ENCODE measurements around the gene COL4A2.

The COL4A2 gene

DNA sequence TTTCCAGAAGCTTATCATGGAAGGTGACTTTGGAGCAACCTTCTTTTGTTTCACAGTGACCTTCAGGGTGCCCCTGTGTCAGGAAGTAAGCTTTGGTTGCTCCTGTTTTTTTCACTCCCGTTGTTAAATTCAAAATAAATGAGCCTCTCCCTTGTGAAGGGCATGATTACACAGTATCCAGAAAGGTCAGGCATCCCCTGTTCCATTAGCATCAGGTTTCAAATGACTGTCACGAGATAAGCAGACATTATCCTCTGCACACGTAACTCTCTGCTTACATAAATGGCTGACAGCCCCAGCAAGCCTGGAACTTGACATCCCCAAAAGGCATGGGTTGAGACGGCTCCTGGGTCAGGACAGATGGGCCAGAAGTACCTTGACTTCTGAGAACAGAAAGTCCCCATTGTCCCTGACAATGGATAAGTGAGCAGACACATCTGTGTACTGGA, 202.4 kb downstream of the COL4A2 start:
- Histone ChIP-seq H3K9me2 (ENCODE audit: low read depth, low read length) (no peaks in the 10 kb centered on the region), H3K27ac (ENCODE audit: low read depth, low read length, poor library complexity, severe bottlenecking) (no peak overlapping the region), H3F3A (ENCODE audit: insufficient read depth, low read length) (no peaks in the 10 kb centered on the region), H2AFZ (ENCODE audit: low read length) (no peak overlapping the region), H3K9me3 (ENCODE audit: low read length) (no peaks in the 10 kb centered on the region), H3K79me2 (ENCODE audit: insufficient read depth, low read length) (no peaks in the 10 kb centered on the region), H3K4me1 (ENCODE audit: insufficient read depth, low read length, severe bottlenecking) (no peaks in the 10 kb centered on the region), H3K27me3 (ENCODE audit: insufficient read depth, low read length) (peaks cover 5% of the 10 kb centered on the region; the same call in 1 of the 2 replicates), H3K36me3 (ENCODE audit: insufficient read depth, low read length) (no peaks in the 10 kb centered on the region), H3K4me2 (ENCODE audit: low read length) (no peak overlapping the region), H3K9ac (ENCODE audit: low read length) (no peak overlapping the region), H4K20me1 (ENCODE audit: insufficient read depth, low read length) (no peaks in the 10 kb centered on the region), H3K4me3 (ENCODE audit: low read depth, low read length, poor library complexity, severe bottlenecking) (no peak overlapping the region)
- TF ChIP-seq, protein P1, sequence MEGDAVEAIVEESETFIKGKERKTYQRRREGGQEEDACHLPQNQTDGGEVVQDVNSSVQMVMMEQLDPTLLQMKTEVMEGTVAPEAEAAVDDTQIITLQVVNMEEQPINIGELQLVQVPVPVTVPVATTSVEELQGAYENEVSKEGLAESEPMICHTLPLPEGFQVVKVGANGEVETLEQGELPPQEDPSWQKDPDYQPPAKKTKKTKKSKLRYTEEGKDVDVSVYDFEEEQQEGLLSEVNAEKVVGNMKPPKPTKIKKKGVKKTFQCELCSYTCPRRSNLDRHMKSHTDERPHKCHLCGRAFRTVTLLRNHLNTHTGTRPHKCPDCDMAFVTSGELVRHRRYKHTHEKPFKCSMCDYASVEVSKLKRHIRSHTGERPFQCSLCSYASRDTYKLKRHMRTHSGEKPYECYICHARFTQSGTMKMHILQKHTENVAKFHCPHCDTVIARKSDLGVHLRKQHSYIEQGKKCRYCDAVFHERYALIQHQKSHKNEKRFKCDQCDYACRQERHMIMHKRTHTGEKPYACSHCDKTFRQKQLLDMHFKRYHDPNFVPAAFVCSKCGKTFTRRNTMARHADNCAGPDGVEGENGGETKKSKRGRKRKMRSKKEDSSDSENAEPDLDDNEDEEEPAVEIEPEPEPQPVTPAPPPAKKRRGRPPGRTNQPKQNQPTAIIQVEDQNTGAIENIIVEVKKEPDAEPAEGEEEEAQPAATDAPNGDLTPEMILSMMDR (IDR thresholded peaks at IDR 0.05; ENCODE audit: low read length) = no peak
- no peak for TF ChIP-seq EZH2 (IDR thresholded peaks at IDR 0.05; ENCODE audit: borderline replicate concordance, low read length)

DNA sequence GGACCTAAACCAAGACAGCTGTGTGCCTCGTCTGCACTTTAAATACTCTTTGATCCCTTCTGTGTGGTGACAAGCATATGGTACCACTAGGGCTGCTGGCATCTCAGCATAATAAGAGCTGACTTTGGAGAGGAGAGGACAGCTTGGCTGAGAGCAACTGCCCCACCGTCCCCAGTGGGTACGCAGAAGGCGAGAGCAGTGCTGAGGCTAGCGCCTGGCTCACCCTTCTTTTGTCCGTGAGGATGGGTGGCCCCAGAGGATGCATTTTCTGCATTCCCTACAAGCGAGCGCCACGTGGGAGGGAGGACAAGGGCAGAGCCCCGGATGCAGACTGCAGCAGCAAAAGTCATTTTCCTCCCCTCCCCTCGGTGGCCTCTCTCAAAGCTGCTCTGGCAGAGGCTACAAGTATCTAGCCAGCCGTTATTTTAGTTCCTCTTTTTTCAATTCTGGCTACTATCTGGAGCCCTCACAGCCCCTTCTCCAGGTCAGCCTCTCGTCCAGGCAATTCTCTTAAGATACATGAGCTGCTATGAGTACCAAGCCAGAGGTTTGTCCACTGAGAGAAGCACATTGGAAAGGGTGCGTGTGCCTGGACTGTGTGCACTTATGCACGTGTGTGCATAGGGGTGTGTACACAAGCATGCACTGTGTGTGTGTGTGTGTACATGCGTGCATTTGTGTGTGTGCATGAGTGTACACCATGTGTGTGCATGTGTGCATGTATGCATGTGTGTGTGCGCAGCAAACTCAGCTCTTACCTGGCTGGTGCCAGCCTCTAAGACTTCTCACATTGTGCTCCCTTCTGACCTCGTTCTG, 203.1 kb downstream of the COL4A2 start:
- no peak overlapping the region for H2AFZ ChIP-seq (ENCODE audit: low read length)

GRCh38 chr13:110511509-110512181, 204.6 kb downstream of the COL4A2 start:
- Histone ChIP-seq H3K9me3 (ENCODE audit: low read length) (no peaks in the 10 kb centered on the region), H3K4me1 (ENCODE audit: insufficient read depth, low read length, severe bottlenecking) (no peaks in the 10 kb centered on the region), H2AFZ (ENCODE audit: low read length) (no peak overlapping the region), H3K79me2 (ENCODE audit: insufficient read depth, low read length) (no peaks in the 10 kb centered on the region), H3K9ac (ENCODE audit: low read length) (no peak overlapping the region), H3K27me3 (ENCODE audit: insufficient read depth, low read length) (peaks cover 2% of the 10 kb centered on the region; the same call in 1 of the 2 replicates), H3K4me2 (ENCODE audit: low read length) (no peak overlapping the region), H3F3A (ENCODE audit: insufficient read depth, low read length) (no peaks in the 10 kb centered on the region), H3K9me2 (ENCODE audit: low read depth, low read length) (no peaks in the 10 kb centered on the region), H3K36me3 (ENCODE audit: insufficient read depth, low read length) (no peaks in the 10 kb centered on the region), H4K20me1 (ENCODE audit: insufficient read depth, low read length) (no peaks in the 10 kb centered on the region), H3K27ac (ENCODE audit: low read depth, low read length, poor library complexity, severe bottlenecking) (no peak overlapping the region), H3K4me3 (ENCODE audit: low read depth, low read length, poor library complexity, severe bottlenecking) (no peak overlapping the region)
- TF ChIP-seq, protein P1 (IDR thresholded peaks at IDR 0.05; ENCODE audit: low read length) = no peak
- no peak for TF ChIP-seq EZH2 (IDR thresholded peaks at IDR 0.05; ENCODE audit: borderline replicate concordance, low read length)

More for the DNA sequence above, 203.1 kb downstream of the COL4A2 start:
- no peaks in the 10 kb centered on the region for H4K20me1 ChIP-seq (ENCODE audit: insufficient read depth, low read length)
- H3K9ac ChIP-seq (ENCODE audit: low read length) = no peak overlapping the region
- H3K4me2 ChIP-seq (ENCODE audit: low read length) = no peak overlapping the region
- H3K9me3 ChIP-seq (ENCODE audit: low read length) = no peaks in the 10 kb centered on the region
- no peaks in the 10 kb centered on the region for H3K9me2 ChIP-seq (ENCODE audit: low read depth, low read length)
- TF ChIP-seq, protein P1 (IDR thresholded peaks at IDR 0.05; ENCODE audit: low read length) = no peak
- no peak for TF ChIP-seq EZH2 (IDR thresholded peaks at IDR 0.05; ENCODE audit: borderline replicate concordance, low read length)
- no peaks in the 10 kb centered on the region for H3K4me1 ChIP-seq (ENCODE audit: insufficient read depth, low read length, severe bottlenecking)
- no peak overlapping the region for H3K4me3 ChIP-seq (ENCODE audit: low read depth, low read length, poor library complexity, severe bottlenecking)
- no peaks in the 10 kb centered on the region for H3K36me3 ChIP-seq (ENCODE audit: insufficient read depth, low read length)
- no peaks in the 10 kb centered on the region for H3K79me2 ChIP-seq (ENCODE audit: insufficient read depth, low read length)
- peaks cover 5% of the 10 kb centered on the region; the same call in 1 of the 2 replicates for H3K27me3 ChIP-seq (ENCODE audit: insufficient read depth, low read length)
- no peak overlapping the region for H3K27ac ChIP-seq (ENCODE audit: low read depth, low read length, poor library complexity, severe bottlenecking)
- H3F3A ChIP-seq (ENCODE audit: insufficient read depth, low read length) = no peaks in the 10 kb centered on the region
